Measurements from ENCODE around the gene VPS11. TPM values are rescaled to one million over a fixed set of nuclear protein-coding genes. Genes with fewer than 3 reads are reported as not detected.
"Not testable (repeated sequence)": the region's sequence is repeated elsewhere in the genome, so short reads cannot be mapped to it uniquely, and the experiment has no call there.

The VPS11 gene
- total RNA-seq, 1 experiment from 2014 or later, result 48.7 TPM

DNA sequence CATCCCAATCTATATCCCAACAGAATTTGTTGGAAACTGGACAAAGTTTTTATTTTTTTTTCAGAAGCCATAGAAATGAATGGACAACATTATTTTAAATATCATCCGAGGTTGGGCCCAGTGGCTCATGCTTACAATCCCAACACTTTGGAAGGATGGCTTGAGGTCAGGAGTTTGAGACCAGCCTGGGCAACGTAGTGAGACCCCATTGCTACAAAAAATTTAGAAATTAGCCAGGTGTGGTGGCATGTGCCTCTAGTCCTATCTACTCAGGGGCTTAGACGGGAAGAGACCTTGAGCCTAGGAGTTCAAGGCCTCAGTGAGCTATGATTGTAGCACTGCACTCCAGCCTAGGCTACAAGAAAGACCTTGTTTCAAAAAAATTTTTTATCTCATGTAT is 32.8 kb upstream of the VPS11 start:
- no peaks in the 10 kb centered on the region for H3F3A ChIP-seq (ENCODE audit: low read length, unreplicated experiment)
- no peaks in the 10 kb centered on the region for H3K9me2 ChIP-seq (replicated peaks; ENCODE audit: low read length)
- no peaks in the 10 kb centered on the region for H3K36me3 ChIP-seq (ENCODE audit: low read depth, low read length)
- H2AFZ ChIP-seq (ENCODE audit: low read length), result no peak overlapping the region
- no peak for DNase-seq
- CTCF ChIA-PET, result no interaction called here
- no peak for ATAC-seq
- peaks cover 8% of the 10 kb centered on the region for H3K79me2 ChIP-seq (ENCODE audit: low read length)
- H3K9me3 ChIP-seq (ENCODE audit: low read length), result no peaks in the 10 kb centered on the region
- no peak for TF ChIP-seq CTCF (conservative IDR thresholded peaks at IDR 0.05; ENCODE audit: low read depth, low read length)
- no peak overlapping the region for H3K4me3 ChIP-seq (ENCODE audit: low read length)
- no peak overlapping the region for H3K4me2 ChIP-seq (ENCODE audit: low read length)
- intact Hi-C loops (cut with micrococcal nuclease), result no loop called here
- POLR2A ChIA-PET (ENCODE audit: unreplicated experiment), result no interaction called here
- no peaks in the 10 kb centered on the region for H3K27me3 ChIP-seq (ENCODE audit: low read length)
- no peaks in the 10 kb centered on the region for H4K20me1 ChIP-seq (ENCODE audit: low read length)
- peaks cover 2% of the 10 kb centered on the region for H3K4me1 ChIP-seq (ENCODE audit: insufficient read depth, low read length)
- H3K9ac ChIP-seq (ENCODE audit: low read length), result no peak overlapping the region
- no peak overlapping the region for H3K27ac ChIP-seq (ENCODE audit: low read length)
- no TSS peak for BruUV-seq (replicated peaks)

DNA sequence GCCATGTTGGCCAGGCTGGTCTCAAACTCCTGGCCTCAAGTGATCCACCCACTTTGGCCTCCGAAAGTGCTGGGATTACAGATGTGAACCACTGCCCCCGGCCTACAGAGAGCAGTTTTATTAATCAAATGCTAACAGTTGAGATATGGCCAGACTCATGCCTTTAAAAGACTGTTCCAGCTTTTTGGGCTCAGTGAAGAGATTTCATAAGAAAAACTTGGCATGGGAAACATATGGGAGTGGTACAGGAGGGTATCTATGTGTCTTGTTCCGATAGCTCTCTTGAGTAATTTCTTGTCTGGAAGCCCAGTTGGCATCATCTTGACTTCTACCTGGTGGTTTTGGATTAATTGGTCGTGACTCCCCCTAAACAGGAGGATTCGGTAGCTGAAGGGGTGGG is 28.7 kb upstream of the VPS11 start:
- H3K4me1 ChIP-seq (ENCODE audit: insufficient read depth, low read length), result no peaks in the 10 kb centered on the region
- no peaks in the 10 kb centered on the region for H3K79me2 ChIP-seq (ENCODE audit: low read length)
- no peaks in the 10 kb centered on the region for H3F3A ChIP-seq (ENCODE audit: low read length, unreplicated experiment)
- no peaks in the 10 kb centered on the region for H3K27me3 ChIP-seq (ENCODE audit: low read length)
- no peaks in the 10 kb centered on the region for H3K36me3 ChIP-seq (ENCODE audit: low read depth, low read length)
- H3K4me3 ChIP-seq (ENCODE audit: low read length), result no peak overlapping the region
- no peaks in the 10 kb centered on the region for H4K20me1 ChIP-seq (ENCODE audit: low read length)
- ChIA-PET POLR2A (ENCODE audit: unreplicated experiment) (interaction anchor here (0.6 kb wide), 1 partner anchor 22 kb away, joined by 3 read pairs; no protein-coding TSS in a partner anchor), CTCF (no interaction called here)
- TF ChIP-seq EZH2phosphoT487 (IDR thresholded peaks at IDR 0.05; ENCODE audit: borderline replicate concordance, low read length) (no peak), EZH2 (IDR thresholded peaks at IDR 0.05; ENCODE audit: low read length, unreplicated experiment) (no peak), CTCF (conservative IDR thresholded peaks at IDR 0.05; ENCODE audit: low read depth, low read length) (no peak)
- DNase-seq (no peak), ATAC-seq (no peak)
- no peak overlapping the region for H3K9ac ChIP-seq (ENCODE audit: low read length)
- no peak overlapping the region for H3K4me2 ChIP-seq (ENCODE audit: low read length)
- H3K9me2 ChIP-seq (replicated peaks; ENCODE audit: low read length), result no peaks in the 10 kb centered on the region
- H3K27ac ChIP-seq (ENCODE audit: low read length), result no peak overlapping the region
- no TSS peak for BruUV-seq (replicated peaks)
- intact Hi-C loops (cut with micrococcal nuclease), result no loop called here
- no peak overlapping the region for H2AFZ ChIP-seq (ENCODE audit: low read length)
- H3K9me3 ChIP-seq (ENCODE audit: low read length), result no peaks in the 10 kb centered on the region

DNA sequence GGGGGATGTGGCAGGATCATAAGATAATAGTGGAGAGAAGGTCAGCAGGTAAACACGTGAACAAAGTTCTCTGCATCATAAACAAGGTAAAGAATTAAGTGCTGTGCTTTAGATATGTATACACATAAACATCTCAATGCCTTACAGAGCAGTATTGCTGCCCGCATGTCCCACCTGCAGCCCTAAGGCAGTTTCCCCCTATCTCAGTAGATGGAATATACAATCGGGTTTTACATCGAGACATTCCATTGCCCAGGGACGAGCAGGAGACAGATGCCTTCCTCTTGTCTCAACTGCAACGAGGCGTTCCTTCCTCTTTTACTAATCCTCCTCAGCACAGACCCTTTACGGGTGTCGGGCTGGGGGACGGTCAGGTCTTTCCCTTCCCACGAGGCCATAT is 28.1 kb upstream of the VPS11 start:
- H3K4me2 ChIP-seq (ENCODE audit: low read length); H3K79me2 ChIP-seq (ENCODE audit: low read length); H3F3A ChIP-seq (ENCODE audit: low read length, unreplicated experiment); H3K9me3 ChIP-seq (ENCODE audit: low read length); CTCF ChIA-PET; intact Hi-C loops (cut with micrococcal nuclease); POLR2A ChIA-PET (ENCODE audit: unreplicated experiment); H3K27me3 ChIP-seq (ENCODE audit: low read length); H3K9me2 ChIP-seq (replicated peaks; ENCODE audit: low read length); H3K27ac ChIP-seq (ENCODE audit: low read length); H3K9ac ChIP-seq (ENCODE audit: low read length); H3K4me3 ChIP-seq (ENCODE audit: low read length); BruUV-seq (replicated peaks); H3K36me3 ChIP-seq (ENCODE audit: low read depth, low read length); ATAC-seq; H2AFZ ChIP-seq (ENCODE audit: low read length); H4K20me1 ChIP-seq (ENCODE audit: low read length); DNase-seq; H3K4me1 ChIP-seq (ENCODE audit: insufficient read depth, low read length): not testable (repeated sequence)

Measured in PC-3 (cell line).